ENCODE data around the gene NEBL.

- TF ChIP-seq POLR2AphosphoS5 (IDR thresholded peaks at IDR 0.05; ENCODE audit: borderline replicate concordance, low read depth, low read length) (no peak), EZH2 (IDR thresholded peaks at IDR 0.05) (no peak), FOXP2 (optimal IDR thresholded peaks at IDR 0.05; ENCODE audit: control extremely low read depth, extremely low read length, insufficient read depth) (no peak)
Measured at GRCh38 chr10:20892011-20892585, 5.0 kb downstream of the NEBL start.
